ENCODE measurements around the gene PCGF2. TPM values are rescaled to one million over a fixed set of nuclear protein-coding genes. Genes with fewer than 3 reads are reported as not detected.

PCGF2 gene
- 34.1 to 69.7 TPM (median 62.4 TPM) in 5 replicates for total RNA-seq (2022; extraction: Qiagen RNA extraction)

GRCh38 chr17:38748149-38748891 is at the start of gene PCGF2:
PCGF2 (minus strand) TSS chr17:38748336; CDS start chr17:38740402, 7,934 bp downstream.

GRCh38 chr17:38752308-38753070 is 4.4 kb upstream of the PCGF2 start, which contains the start of gene PSMB3:
PSMB3 (plus strand) TSS chr17:38752741; CDS start chr17:38752827, 86 bp downstream.

GRCh38 chr17:38729886-38730525 is 18.1 kb downstream of the PCGF2 start, which contains the start of gene CISD3:
CISD3 (plus strand) TSS chr17:38730341; CDS start chr17:38730359, 18 bp downstream.

GRCh38 chr17:38704606-38705522 is 43.3 kb downstream of the PCGF2 start, which contains the start of gene MLLT6:
MLLT6 (plus strand) TSS chr17:38705273; CDS start chr17:38705633, 360 bp downstream.

Other genes starting within 250 kb of the PCGF2 start
- 2.0 to 3.3 TPM (median 2.8 TPM) in 5 replicates for gene SRCIN1, start 142.4 kb downstream of the PCGF2 start, total RNA-seq (2022; extraction: Qiagen RNA extraction)
- gene EPOP, start 73.4 kb downstream of the PCGF2 start, total RNA-seq (2022; extraction: Qiagen RNA extraction): 10.2 to 14.0 TPM (median 13.5 TPM) in 5 replicates
- gene MLLT6, start 43.1 kb downstream of the PCGF2 start, total RNA-seq (2022; extraction: Qiagen RNA extraction): 21.4 to 36.3 TPM (median 34.3 TPM) in 5 replicates
- gene CISD3, start 18.0 kb downstream of the PCGF2 start, total RNA-seq (2022; extraction: Qiagen RNA extraction): 50.3 to 99.9 TPM (median 91.2 TPM) in 5 replicates
- 330 to 449 TPM (median 433 TPM) in 5 replicates for gene PSMB3, start 4.4 kb upstream of the PCGF2 start, total RNA-seq (2022; extraction: Qiagen RNA extraction)
- gene PIP4K2B, start 51.2 kb upstream of the PCGF2 start, total RNA-seq (2022; extraction: Qiagen RNA extraction): 37.3 to 45.1 TPM (median 40.1 TPM) in 5 replicates
- gene CWC25, start 77.0 kb upstream of the PCGF2 start, total RNA-seq (2022; extraction: Qiagen RNA extraction): 21.6 to 26.3 TPM (median 21.9 TPM) in 5 replicates
- 2,464 to 3,040 TPM (median 2,725 TPM) in 5 replicates for gene RPL23, start 105.4 kb upstream of the PCGF2 start, total RNA-seq (2022; extraction: Qiagen RNA extraction)
- gene LASP1, start 121.7 kb upstream of the PCGF2 start, total RNA-seq (2022; extraction: Qiagen RNA extraction): 237 to 268 TPM (median 261 TPM) in 5 replicates
- gene FBXO47, start 219.1 kb upstream of the PCGF2 start, total RNA-seq (2022; extraction: Qiagen RNA extraction): not detected in 5 replicates